HUES6 (cell line): Measurements from ENCODE around the gene GAB1.

Source experiments
- H3K27ac ChIP-seq: 2 replicates; pipeline ENCODE4 v1.7.0; 2013; ENCODE audit warnings: low read depth, mild to moderate bottlenecking, low read length, inconsistent platforms
- H3K27me3 ChIP-seq: 2 replicates; pipeline ENCODE4 v1.6.1; 2013; ENCODE audit warnings: low read length; ENCODE audit not compliant: control insufficient read depth, insufficient read depth
- H3K36me3 ChIP-seq: 2 replicates; pipeline ENCODE4 v1.6.1; 2013; ENCODE audit warnings: low read length; ENCODE audit not compliant: control insufficient read depth, insufficient read depth
- H3K4me1 ChIP-seq: 2 replicates; pipeline ENCODE4 v1.6.1; 2013; ENCODE audit warnings: low read length; ENCODE audit not compliant: control insufficient read depth, insufficient read depth
- H3K4me3 ChIP-seq: 2 replicates; pipeline ENCODE4 v1.5.1; 2013; ENCODE audit warnings: low read depth, low read length
- H3K9ac ChIP-seq: one replicate; pipeline ENCODE4 v1.6.1; 2013; ENCODE audit warnings: mild to moderate bottlenecking, low read length
- H3K9me3 ChIP-seq: 2 replicates; pipeline ENCODE4 v1.6.1; 2013; ENCODE audit warnings: low read depth, low read length; ENCODE audit not compliant: control insufficient read depth, insufficient read depth

The GAB1 gene

DNA sequence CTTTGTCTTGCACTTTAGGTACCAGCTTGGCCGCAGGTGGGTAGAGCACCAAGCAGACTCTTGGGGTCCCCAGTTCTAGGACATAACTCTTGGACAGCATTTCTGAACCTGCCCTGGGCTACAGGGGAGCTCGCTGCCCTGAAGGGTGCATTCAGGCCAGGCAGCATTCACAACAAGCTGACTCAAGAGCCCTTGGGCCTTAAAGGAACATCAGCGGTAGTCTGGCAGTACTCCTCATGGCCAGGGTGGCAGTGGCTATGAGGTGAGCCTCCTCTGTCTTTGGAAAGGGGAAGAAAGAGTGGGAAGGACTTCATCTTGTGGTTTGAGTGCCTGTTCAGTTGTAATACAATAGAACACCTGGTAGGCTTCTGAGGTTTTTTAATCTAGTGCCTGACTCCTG, 152.0 kb downstream of the GAB1 start:
- Histone ChIP-seq H3K4me1 (no peaks in the 10 kb centered on the region), H3K36me3 (no peaks in the 10 kb centered on the region), H3K27me3 (no peaks in the 10 kb centered on the region), H3K4me3 (no peak overlapping the region), H3K27ac (no peak overlapping the region), H3K9ac (no peak overlapping the region), H3K9me3 (no peaks in the 10 kb centered on the region)

DNA sequence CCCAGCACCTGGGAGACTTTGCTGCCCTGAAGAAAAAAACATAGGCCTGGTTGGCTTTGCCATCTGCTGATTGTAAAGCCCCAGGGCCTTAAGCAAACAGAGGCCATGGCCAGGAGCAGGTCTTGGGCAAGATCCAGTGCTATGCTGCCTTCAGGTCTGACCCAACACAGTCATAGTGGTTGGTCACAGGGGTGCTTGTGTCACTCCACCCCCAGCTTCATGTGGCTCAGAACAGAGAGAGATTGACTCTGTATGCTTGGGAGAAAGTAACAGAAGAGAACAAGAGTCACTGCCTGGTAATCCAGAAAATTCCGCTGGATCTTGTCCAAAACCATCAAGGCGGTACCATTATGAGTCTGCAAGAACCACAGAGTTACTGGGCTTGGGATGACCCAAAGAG, 152.4 kb downstream of the GAB1 start:
- H3K4me3 ChIP-seq = no peak overlapping the region
- H3K9me3 ChIP-seq = no peaks in the 10 kb centered on the region
- no peaks in the 10 kb centered on the region for H3K4me1 ChIP-seq
- no peak overlapping the region for H3K27ac ChIP-seq
- H3K36me3 ChIP-seq = no peaks in the 10 kb centered on the region
- no peak overlapping the region for H3K9ac ChIP-seq
- no peaks in the 10 kb centered on the region for H3K27me3 ChIP-seq

DNA sequence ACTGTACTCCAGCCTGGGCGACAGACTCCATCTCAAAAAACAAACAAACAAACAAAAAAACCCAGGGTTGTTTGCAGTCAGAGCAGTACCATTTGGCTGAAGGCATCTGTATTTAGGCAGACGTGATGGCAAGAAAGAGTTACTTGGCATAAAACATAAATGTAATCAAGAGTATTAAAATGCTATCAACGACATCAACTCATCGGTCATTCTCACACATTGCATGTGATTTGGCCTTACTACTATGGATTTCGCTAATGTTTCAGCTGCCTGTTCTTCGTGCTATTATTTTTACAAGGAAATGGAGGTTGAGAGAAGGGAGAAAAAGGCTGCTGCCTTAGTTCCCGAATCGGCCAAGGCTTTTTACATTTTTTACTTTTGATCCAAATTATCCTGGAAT, 161.3 kb downstream of the GAB1 start:
- Histone ChIP-seq H3K9me3 (no peaks in the 10 kb centered on the region), H3K9ac (no peak overlapping the region), H3K27me3 (no peaks in the 10 kb centered on the region), H3K36me3 (no peaks in the 10 kb centered on the region), H3K27ac (no peak overlapping the region), H3K4me1 (no peaks in the 10 kb centered on the region), H3K4me3 (no peak overlapping the region)

DNA sequence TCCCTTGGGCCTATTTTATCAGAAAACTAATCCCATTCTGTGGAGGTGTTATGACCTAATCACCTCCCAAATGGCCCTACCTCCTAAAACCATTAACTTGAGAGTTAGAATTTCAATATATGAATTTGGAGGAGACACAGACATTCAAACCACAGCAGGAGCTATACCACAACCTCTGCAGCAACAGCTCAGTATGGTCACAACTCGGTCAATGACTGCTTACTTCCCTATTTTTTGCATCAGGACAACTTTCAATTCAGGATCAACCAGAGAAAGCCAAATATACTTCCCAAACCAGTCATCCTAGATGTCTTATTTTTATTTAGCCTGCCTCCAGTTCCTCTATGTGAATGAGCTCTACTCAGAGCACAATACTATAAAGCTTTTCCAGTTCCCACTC, 165.6 kb downstream of the GAB1 start:
- no peak overlapping the region for H3K27ac ChIP-seq
- H3K9me3 ChIP-seq = no peaks in the 10 kb centered on the region
- H3K9ac ChIP-seq = no peak overlapping the region
- no peak overlapping the region for H3K4me3 ChIP-seq
- no peaks in the 10 kb centered on the region for H3K27me3 ChIP-seq
- H3K4me1 ChIP-seq = no peaks in the 10 kb centered on the region
- H3K36me3 ChIP-seq = no peaks in the 10 kb centered on the region

DNA sequence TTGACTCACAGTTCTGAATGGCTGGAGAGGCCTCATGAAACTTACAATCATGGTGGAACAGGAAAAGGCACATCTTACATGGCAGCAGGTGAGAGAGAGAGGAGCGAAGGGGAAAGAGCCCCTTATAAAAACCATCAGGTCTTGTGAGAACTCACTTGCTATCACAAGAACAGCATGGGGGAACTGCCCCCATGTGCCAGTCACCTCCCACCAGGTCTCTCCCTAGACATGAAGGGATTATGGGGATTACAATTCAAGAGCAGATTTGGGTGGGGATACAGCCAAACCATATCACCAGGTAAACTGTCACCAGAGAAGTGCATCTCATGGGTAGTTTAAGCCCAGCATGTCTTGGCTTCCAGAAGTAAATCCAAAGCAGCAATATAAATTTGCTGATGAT, 169.4 kb downstream of the GAB1 start:
- H3K9me3 ChIP-seq = no peaks in the 10 kb centered on the region
- H3K9ac ChIP-seq = no peak overlapping the region
- no peak overlapping the region for H3K4me3 ChIP-seq
- no peaks in the 10 kb centered on the region for H3K36me3 ChIP-seq
- H3K27me3 ChIP-seq = no peaks in the 10 kb centered on the region
- no peak overlapping the region for H3K27ac ChIP-seq
- H3K4me1 ChIP-seq = no peaks in the 10 kb centered on the region

DNA sequence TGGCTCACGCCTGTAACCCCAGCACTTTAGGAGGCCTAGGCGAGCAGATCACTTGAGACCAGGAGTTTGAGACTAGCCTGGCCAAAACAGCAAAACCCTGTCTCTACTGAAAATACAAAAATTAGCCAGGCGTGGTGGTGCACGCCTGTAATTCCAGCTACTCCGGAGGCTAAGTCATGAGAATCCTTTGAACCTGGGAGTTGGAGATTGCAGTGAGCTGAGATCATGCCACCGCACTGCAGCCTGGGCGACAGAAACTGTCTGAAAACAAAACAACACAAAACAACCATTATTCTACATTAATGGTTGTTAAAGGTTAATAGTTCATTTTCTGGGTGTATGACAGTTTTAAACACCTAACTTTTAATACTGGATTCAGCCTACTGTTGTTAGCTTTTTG, 175.2 kb downstream of the GAB1 start:
- no peaks in the 10 kb centered on the region for H3K27me3 ChIP-seq
- H3K4me3 ChIP-seq = no peak overlapping the region
- H3K27ac ChIP-seq = no peak overlapping the region
- H3K9me3 ChIP-seq = no peaks in the 10 kb centered on the region
- H3K9ac ChIP-seq = no peak overlapping the region
- peaks cover 6% of the 10 kb centered on the region for H3K36me3 ChIP-seq
- H3K4me1 ChIP-seq = peaks cover 12% of the 10 kb centered on the region; the same call in 1 of the 2 replicates

DNA sequence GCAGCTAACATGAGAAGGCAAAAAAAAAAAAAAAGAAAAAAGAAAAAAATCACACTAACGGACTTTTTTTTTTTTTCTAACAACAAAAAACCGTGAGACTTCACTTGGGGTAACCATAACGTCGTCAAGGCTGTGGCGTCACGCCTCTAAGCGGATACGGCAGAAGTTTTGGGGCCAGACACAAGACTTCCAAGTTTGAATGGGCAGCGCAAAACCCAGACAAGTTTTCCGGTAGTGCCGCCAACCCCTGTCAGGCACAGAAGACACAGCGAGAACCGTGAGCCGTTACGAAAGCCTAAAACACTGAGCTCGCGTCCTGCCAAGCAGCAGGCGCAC, 176.3 kb downstream of the GAB1 start:
- Histone ChIP-seq H3K27ac (no peak overlapping the region), H3K4me3 (peak overlapping the region; percentile 99), H3K9ac (peak overlapping the region; percentile 96), H3K36me3 (peaks cover 17% of the 10 kb centered on the region), H3K4me1 (peaks cover 14% of the 10 kb centered on the region), H3K9me3 (no peaks in the 10 kb centered on the region), H3K27me3 (no peaks in the 10 kb centered on the region)

DNA sequence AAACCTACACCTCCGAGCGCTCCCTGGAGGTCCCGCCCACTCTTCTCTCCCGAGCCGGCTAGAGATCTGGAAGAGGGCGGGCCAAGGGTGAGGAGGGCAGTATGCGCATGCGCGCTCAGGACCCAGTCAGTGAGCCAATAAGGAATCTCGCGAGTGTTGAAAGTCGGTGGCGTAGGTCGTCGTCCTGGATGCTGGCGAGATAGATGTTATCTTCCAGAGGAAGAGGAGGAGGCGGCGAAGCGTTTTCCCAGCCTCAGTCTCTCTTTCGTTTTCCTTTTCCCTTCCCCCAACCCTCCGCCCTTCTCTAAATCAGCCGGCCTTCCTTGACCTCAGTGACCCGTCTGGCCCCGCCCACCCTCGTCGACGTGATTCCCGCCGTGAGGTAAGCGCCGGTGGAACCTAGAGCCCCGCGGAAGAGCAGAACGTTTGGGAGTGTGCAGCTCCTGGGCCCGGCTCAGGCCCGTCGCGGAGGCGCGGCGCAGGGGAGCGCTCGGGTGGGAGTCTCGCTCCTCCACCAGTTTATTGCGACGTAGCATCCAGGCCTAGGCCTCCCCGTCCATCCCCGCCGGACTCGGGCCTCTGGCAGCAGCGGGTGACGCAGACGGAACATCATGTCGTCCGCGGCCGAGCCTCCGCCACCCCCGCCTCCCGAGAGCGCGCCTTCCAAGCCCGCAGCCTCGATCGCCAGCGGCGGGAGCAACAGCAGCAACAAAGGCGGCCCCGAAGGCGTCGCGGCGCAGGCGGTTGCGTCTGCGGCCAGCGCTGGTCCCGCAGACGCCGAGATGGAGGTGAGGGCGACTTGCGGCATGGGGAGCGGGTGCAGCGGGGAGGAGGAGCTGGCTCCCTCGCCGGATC, 176.9 kb downstream of the GAB1 start, which contains the start of gene SMARCA5:
TSS of gene SMARCA5 (plus strand) at position 389 of the 855 bp plus-strand sequence. CDS start at position 612, 223 bp downstream.
- no peaks in the 10 kb centered on the region for H3K9me3 ChIP-seq
- H3K27ac ChIP-seq = peak within 1 kb of the TSS; percentile 91
- no peaks in the 10 kb centered on the region for H3K27me3 ChIP-seq
- peak within 1 kb of the TSS; percentile 99 for H3K4me3 ChIP-seq
- H3K9ac ChIP-seq = peak within 1 kb of the TSS; percentile 96
- peaks cover 23% of the 10 kb centered on the region for H3K36me3 ChIP-seq
- peaks cover 14% of the 10 kb centered on the region for H3K4me1 ChIP-seq

DNA sequence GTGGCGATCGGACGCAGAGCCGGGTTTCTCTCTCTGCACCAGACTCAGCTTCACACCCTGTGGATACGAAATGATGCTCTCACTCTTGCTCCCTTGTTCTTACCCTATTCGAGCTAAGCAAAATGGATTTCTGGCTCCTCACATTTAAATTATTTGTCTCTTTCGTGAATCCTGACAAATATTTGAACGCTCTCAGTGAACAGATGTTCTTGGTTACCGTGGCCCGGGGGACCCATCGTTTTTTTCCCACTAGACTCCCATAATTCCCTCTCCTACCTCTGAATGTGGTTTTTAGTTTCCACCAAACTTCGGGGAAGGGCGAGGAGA, 177.5 kb downstream of the GAB1 start:
- Histone ChIP-seq H3K36me3 (peaks cover 29% of the 10 kb centered on the region), H3K27ac (peak overlapping the region; percentile 91), H3K4me1 (peaks cover 14% of the 10 kb centered on the region), H3K27me3 (no peaks in the 10 kb centered on the region), H3K9me3 (no peaks in the 10 kb centered on the region), H3K9ac (peak overlapping the region; percentile 96), H3K4me3 (peak overlapping the region; percentile 99)

DNA sequence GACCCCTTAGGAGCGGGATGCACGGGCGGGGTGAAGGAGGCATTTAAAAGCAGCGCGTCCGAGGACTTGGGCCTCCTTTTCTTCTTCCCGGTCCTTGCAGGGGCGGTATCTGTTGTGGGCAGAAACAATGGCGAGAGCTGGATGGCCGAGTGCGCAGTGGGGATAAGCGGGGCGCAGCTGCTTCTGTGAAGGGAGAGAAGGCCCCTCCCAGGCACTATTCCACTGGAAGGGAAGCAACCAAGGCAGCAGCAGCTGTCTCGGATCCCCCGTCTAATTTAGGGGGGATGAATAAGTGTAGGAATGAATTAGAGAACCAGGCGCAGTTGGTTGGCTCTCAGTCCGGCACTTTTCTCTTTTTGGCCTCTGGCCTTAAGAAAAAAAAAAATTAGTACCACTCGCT, 177.8 kb downstream of the GAB1 start:
- peak overlapping the region; percentile 91; the same call in 1 of the 2 replicates for H3K27ac ChIP-seq
- H3K4me1 ChIP-seq = peaks cover 14% of the 10 kb centered on the region
- H3K27me3 ChIP-seq = no peaks in the 10 kb centered on the region
- peak overlapping the region; percentile 99 for H3K4me3 ChIP-seq
- H3K9me3 ChIP-seq = no peaks in the 10 kb centered on the region
- H3K9ac ChIP-seq = peak overlapping the region; percentile 96
- H3K36me3 ChIP-seq = peaks cover 32% of the 10 kb centered on the region

DNA sequence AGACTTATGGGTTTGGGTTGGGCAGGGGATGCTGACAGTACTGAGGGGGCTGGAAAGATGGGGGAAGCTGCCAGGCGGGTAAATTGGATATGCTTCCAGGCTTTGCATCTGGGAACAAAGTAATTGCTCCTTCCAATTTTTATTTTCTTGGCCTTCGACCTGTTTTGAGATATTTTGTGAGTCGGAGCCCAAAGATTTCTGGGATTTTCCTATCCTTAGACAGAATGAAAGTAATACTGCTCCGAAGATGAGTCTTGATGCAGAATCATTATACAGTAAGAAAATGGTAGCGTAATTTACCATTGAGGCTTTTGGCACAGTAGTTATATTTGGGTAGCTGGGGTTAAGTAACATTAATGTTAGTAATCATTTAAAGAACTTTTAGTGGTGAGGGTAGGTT, 178.2 kb downstream of the GAB1 start:
- no peaks in the 10 kb centered on the region for H3K9me3 ChIP-seq
- H3K4me1 ChIP-seq = peaks cover 14% of the 10 kb centered on the region
- H3K27me3 ChIP-seq = no peaks in the 10 kb centered on the region
- H3K9ac ChIP-seq = peak overlapping the region; percentile 96
- H3K4me3 ChIP-seq = peak overlapping the region; percentile 99
- no peak overlapping the region for H3K27ac ChIP-seq
- peaks cover 36% of the 10 kb centered on the region for H3K36me3 ChIP-seq
